Measurements from ENCODE around the gene UNC5C.

UNC5C gene

GRCh38 chr4:95216636-95217035 is 332.1 kb downstream of the UNC5C start:
- no peak for DNase-seq

GRCh38 chr4:95215991-95216605 is 332.7 kb downstream of the UNC5C start:
- no peak for DNase-seq

- DNase-seq, result no peak
These were observed 333.7 kb downstream of the UNC5C start for GRCh38 chr4:95215043-95215442.

GRCh38 chr4:95214408-95214807 is 334.4 kb downstream of the UNC5C start:
- DNase-seq, result no peak

- no peak for DNase-seq
These were observed 335.4 kb downstream of the UNC5C start for GRCh38 chr4:95213366-95213765.

GRCh38 chr4:95212692-95213091 is 336.1 kb downstream of the UNC5C start:
- no peak for DNase-seq

GRCh38 chr4:95209927-95210326 is 338.8 kb downstream of the UNC5C start:
- DNase-seq, result no peak

- DNase-seq, result no peak
These were observed 343.9 kb downstream of the UNC5C start for GRCh38 chr4:95204873-95205272.

GRCh38 chr4:95204267-95204844 is 344.4 kb downstream of the UNC5C start:
- DNase-seq, result no peak

- DNase-seq, result no peak
These were observed 349.8 kb downstream of the UNC5C start for GRCh38 chr4:95198961-95199360.

- no peak for DNase-seq
These were observed 351.4 kb downstream of the UNC5C start for GRCh38 chr4:95197353-95197752.

GRCh38 chr4:95193391-95194224 is 355.2 kb downstream of the UNC5C start:
- DNase-seq, result no peak

- DNase-seq, result no peak
These were observed 357.2 kb downstream of the UNC5C start for GRCh38 chr4:95191537-95191936.

- DNase-seq, result no peak
These were observed 357.9 kb downstream of the UNC5C start for GRCh38 chr4:95190751-95191436.

- DNase-seq, result no peak
These were observed 359.9 kb downstream of the UNC5C start for GRCh38 chr4:95188701-95189370.

- no peak for DNase-seq
These were observed 362.1 kb downstream of the UNC5C start for GRCh38 chr4:95186666-95187065.

GRCh38 chr4:95183656-95184408 is 364.9 kb downstream of the UNC5C start:
- DNase-seq, result no peak

- DNase-seq, result no peak
These were observed 366.8 kb downstream of the UNC5C start for GRCh38 chr4:95181996-95182306.

GRCh38 chr4:95181243-95181995 is 367.4 kb downstream of the UNC5C start:
- no peak for DNase-seq

GRCh38 chr4:95180531-95181242 is 368.1 kb downstream of the UNC5C start:
- DNase-seq, result no peak

Data from right kidney (tissue), 1 donor.